ENCODE measurements around the gene PKD1L1.

Gene PKD1L1

GRCh38 chr7:47893238-47893637 lies 55.0 kb downstream of the PKD1L1 start:
- DNase-seq (ENCODE audit: insufficient read length, low spot score) (peak; percentile 65), FAIRE-seq (no peak)
- TF ChIP-seq POLR2A (IDR thresholded peaks at IDR 0.05; ENCODE audit: low read depth, low read length), result no peak

DNA sequence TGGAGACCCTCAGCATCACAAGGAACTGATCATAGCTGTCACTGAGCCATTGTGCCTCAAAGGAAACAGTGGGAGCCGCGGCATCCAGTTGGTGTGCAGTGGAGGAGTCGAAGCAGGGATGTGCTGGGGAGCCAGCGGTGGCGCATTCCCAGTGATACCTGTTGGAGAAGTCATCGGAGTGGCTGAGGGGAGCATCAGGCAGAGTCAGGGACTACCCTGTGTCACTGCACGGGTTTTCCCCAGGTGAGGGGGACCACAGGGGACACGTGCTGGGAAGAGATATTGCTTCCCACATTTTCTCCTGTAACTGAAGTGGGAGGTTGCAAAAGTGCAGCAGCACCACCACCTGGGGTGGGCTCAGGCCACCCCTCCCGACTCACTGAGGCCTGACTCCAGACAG lies 57.7 kb downstream of the PKD1L1 start:
- no peak for TF ChIP-seq POLR2A (IDR thresholded peaks at IDR 0.05; ENCODE audit: low read depth, low read length)
- FAIRE-seq (no peak), DNase-seq (ENCODE audit: insufficient read length, low spot score) (no peak)

- no peak for TF ChIP-seq POLR2A (IDR thresholded peaks at IDR 0.05; ENCODE audit: low read depth, low read length)
- DNase-seq (ENCODE audit: insufficient read length, low spot score) (no peak), FAIRE-seq (no peak)
Measured at GRCh38 chr7:47890125-47890524, 58.1 kb downstream of the PKD1L1 start.

DNA sequence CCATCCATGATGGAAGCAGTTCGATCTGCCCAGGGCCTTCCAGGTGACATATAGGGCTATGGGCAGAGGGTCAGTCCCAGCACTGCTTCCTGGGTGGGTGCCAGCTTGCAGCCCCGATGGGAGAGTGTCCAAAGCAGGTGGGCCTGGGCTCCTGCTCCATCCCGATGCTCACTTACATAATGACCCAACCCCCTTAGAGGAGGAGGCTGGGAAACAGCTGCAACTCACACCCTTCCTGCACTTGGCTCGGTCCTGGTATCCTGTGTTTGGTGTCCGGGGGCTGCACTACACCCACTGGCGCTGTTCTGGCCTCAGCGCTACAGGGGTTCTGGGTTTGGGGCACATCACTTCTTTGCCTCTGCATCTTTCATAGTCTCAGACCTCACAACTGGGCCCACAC lies 58.5 kb downstream of the PKD1L1 start:
- no peak for DNase-seq (ENCODE audit: insufficient read length, low spot score)
- no peak for FAIRE-seq

DNA sequence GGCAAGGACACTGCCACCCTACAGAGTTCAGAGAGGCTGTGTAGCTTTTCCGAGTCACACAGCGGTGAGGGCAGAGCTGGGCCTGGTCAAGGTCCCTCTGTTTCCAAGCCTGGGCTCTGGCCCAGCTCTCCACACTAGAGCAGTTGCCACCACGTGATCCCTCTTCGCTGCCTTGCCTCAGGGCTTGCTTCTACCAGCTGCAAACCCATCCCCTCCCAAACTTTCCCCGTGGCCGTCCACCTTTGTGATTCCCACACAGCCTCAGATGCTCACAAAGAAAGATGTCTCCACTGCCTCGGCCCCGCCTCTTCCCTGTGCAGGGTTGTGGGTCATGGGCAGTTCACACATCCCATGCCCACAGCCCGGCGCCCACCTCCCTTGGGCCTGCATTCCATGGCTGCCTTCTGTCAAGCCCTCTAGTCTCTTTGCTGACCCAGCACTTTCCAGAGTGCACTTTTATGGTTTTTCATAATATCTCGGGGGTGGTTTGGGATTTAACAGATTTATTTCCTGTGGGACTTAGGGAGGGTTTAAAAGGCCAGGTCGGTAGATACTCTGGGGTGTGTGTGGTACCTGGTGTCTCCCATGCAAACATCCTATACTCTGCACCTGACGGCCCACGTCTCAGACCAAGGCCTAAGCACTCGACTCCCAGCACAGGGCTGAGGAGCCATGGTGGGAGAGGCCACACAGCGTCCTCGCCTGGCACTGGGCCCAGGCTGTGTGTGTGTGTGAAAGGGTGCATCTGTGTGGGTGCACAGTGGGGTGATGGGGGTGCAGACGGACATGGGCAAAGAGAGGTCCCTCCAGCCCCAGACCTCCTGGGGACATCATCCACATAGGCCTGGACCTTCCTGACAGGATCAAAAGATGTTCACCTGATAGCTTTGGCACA lies 59.6 kb downstream of the PKD1L1 start:
- no peak for FAIRE-seq
- DNase-seq (ENCODE audit: insufficient read length, low spot score), result no peak
- TF ChIP-seq POLR2A (IDR thresholded peaks at IDR 0.05; ENCODE audit: low read depth, low read length), result no peak

More for the DNA sequence above, 58.5 kb downstream of the PKD1L1 start:
- no peak for TF ChIP-seq POLR2A (IDR thresholded peaks at IDR 0.05; ENCODE audit: low read depth, low read length)

- FAIRE-seq (no peak), DNase-seq (ENCODE audit: insufficient read length, low spot score) (no peak)
- no peak for TF ChIP-seq POLR2A (IDR thresholded peaks at IDR 0.05; ENCODE audit: low read depth, low read length)
Measured at GRCh38 chr7:47887016-47887640, 61.1 kb downstream of the PKD1L1 start.

- no peak for FAIRE-seq
- no peak for DNase-seq (ENCODE audit: insufficient read length, low spot score)
Measured at GRCh38 chr7:47885987-47886811, 62.1 kb downstream of the PKD1L1 start.

DNA sequence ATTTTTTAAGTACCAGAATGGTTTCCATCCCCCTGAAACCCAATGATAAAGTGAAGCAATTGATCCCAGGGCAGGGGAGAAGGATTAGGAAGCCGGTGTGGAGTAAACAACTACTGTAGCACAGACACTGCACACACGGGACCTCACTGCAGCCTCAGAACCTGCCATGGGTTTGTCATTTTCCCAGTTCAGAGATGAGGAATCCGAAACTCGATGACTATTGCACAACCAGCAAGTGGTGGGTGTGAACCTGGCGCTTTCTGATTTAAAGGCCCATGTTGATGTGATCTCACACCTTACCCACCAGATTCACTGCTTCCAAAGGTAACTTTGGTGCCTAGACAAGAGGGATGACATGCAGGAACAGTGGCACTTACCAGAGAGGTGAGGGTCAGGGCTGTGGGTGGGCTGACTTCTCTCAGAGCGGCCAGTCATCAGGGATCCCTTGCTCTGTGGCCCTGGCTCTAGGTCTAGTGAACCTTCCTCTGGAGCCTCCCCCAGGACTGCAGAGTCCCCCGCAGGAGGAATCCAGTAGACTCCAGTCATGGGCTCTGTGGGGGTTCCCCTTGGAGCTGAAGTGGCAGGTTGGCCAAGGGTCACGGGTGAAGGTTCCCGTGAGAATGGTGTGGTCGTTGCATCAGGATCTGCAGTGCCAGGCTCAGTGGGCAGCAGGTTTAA lies 62.8 kb downstream of the PKD1L1 start:
- FAIRE-seq (no peak), DNase-seq (ENCODE audit: insufficient read length, low spot score) (no peak)
- no peak for TF ChIP-seq POLR2A (IDR thresholded peaks at IDR 0.05; ENCODE audit: low read depth, low read length)

More at GRCh38 chr7:47885987-47886811, 62.1 kb downstream of the PKD1L1 start:
- no peak for TF ChIP-seq POLR2A (IDR thresholded peaks at IDR 0.05; ENCODE audit: low read depth, low read length)

DNA sequence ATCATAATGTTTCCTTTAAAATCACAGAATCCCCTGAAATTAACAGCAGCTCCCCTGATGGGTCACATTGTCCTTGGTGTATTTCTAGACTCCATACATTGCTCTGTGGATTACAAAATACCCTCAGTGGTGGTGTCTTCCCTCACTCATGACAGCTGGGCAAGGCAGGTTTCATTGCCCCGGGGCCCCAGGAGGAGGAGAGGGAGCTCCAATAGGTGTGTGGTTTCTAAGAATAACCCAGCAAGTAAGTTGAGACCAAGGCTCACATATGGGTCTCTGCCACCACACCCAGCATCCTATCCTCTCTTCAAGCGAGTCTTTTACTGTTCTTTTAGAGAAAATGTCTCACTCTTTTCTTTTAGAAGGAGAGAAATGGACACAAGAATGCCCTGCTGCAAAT lies 63.6 kb downstream of the PKD1L1 start:
- DNase-seq (ENCODE audit: insufficient read length, low spot score), result no peak

GRCh38 chr7:47882635-47883034 lies 65.6 kb downstream of the PKD1L1 start:
- no peak for TF ChIP-seq POLR2A (IDR thresholded peaks at IDR 0.05; ENCODE audit: low read depth, low read length)
- DNase-seq (ENCODE audit: insufficient read length, low spot score), result no peak
- no peak for FAIRE-seq

More for the DNA sequence above, 63.6 kb downstream of the PKD1L1 start:
- no peak for TF ChIP-seq POLR2A (IDR thresholded peaks at IDR 0.05; ENCODE audit: low read depth, low read length)
- FAIRE-seq, result no peak

GRCh38 chr7:47881256-47881655 lies 67.0 kb downstream of the PKD1L1 start:
- FAIRE-seq (no peak), DNase-seq (ENCODE audit: insufficient read length, low spot score) (no peak)
- TF ChIP-seq POLR2A (IDR thresholded peaks at IDR 0.05; ENCODE audit: low read depth, low read length), result no peak

DNA sequence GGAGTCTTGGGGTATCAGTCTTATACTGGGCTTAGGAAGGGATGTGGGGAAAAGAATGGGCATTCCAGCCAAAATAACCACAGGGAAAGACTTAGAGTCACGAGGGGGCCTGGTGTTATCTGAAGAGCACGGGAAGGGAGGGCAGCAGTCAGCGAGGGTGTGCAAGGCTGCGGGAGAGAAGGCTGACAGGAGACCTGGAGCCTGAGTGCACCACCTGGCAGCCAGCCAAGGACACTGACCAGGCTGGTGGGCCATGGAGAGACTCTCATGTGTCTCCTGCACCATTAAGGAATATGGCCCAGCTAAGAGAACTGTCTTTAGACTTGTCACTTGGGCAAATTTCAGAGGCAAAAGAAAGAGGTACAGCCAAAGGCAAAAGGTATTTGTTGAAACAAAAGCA lies 69.6 kb downstream of the PKD1L1 start:
- DNase-seq (ENCODE audit: insufficient read length, low spot score) (no peak), FAIRE-seq (no peak)
- no peak for TF ChIP-seq POLR2A (IDR thresholded peaks at IDR 0.05; ENCODE audit: low read depth, low read length)

DNA sequence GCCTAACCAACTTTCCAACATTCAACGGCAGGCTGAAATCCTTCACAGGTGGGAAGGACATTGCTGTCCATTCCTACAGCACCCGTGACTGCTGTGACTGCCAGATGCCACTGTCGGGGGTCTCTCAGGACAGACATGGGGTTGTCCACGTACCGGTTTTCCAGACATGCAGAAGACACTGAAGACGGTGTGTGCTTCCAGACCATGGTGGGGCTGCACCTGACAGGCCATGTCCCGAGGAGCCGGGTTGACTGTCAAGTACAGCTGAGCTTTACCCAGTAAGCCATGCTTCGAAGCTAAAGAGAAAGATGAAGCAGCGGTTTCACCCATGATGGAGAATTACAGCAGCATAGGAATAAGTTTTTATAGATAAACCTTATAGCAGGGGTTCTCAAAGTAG lies 70.9 kb downstream of the PKD1L1 start:
- TF ChIP-seq POLR2A (IDR thresholded peaks at IDR 0.05; ENCODE audit: low read depth, low read length), result no peak
- DNase-seq (ENCODE audit: insufficient read length, low spot score), result no peak
- FAIRE-seq, result no peak

Data from H54 (cell line).